HG03097 (cell line): ENCODE data around the gene BCCIP.

Source experiments
- ATAC-seq: cut with Tn5 transposase; IDR thresholded peaks from one replicate; pipeline ENCODE4 v1.9.1; 2021; ENCODE audit not compliant: unreplicated experiment, low FRiP score

Gene BCCIP

DNA sequence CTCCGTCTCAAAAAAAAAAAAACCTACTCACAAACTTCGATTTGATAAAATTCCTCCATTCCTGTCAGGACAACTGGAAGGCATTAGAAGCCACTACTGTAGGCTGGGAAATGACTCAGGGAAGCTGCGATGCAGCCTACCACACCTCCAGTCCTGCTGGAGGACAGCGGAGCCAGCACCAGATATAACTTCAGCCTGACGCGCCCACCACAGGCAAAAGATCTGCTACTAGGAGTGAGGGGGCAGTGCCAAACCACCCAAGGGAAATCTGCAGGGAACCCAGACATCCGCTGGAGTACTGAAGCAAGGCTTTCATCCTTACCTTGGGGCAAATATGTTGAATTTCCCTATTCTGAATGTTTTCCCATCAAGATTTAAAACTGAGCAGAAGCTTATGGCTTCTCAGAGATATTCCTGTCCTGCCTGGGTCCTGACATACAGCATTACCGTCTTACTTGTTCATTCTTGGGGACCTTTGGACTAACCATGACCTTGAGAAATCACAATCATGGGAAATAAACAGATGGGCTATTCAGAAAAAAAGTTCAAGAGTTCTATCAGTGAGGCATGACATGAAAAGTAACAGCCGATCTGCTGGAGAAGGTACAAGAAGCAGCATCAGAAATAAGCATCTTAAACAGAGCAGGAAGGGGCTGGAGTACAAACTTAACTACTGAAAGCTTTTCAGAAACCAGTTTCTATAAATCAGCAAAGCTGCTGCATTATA, 20.4 kb downstream of the BCCIP start:
- ATAC-seq: no peak

DNA sequence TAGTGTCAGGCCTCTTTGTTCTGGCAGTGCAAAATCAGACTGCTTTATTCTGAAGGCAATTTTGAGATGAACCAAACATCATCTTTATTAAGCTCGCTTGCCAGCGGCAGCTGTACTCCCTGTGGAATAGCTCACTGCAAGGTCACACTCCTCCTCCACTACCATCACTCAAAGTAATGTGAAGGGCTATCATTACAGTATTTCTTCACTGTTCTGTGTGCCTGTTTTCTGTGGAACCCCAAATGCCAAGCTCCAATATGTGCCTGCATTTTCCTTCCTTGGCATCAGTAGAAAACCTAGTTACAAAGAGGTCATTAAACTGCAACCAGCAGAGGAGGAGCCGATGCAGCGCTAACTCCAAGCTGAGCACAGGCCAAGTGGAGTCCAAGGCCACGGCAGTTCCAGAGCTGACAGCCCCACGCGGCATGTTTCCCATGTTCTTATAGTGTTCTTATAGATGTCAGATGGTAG, 21.4 kb downstream of the BCCIP start:
- ATAC-seq: no peak

DNA sequence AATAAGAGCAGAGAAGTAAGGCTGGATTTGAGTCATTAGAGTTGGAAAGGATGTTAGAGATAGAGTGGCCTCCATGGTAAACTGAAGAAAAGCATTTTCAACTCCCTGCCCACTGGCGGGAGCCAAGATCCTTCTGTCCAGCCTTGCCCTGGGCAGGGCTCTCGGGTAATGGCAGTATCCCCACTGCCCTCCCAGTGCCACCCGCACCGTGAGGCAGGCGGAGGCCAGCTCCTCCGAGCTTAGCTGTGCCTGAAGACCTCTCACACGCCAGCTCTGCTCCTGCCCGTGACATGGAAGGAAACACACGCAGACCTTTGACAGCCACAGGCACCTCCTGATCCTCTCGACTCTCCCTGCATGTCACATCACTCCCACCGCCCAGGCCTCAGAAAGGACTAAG, 22.3 kb downstream of the BCCIP start:
- ATAC-seq: no peak

DNA sequence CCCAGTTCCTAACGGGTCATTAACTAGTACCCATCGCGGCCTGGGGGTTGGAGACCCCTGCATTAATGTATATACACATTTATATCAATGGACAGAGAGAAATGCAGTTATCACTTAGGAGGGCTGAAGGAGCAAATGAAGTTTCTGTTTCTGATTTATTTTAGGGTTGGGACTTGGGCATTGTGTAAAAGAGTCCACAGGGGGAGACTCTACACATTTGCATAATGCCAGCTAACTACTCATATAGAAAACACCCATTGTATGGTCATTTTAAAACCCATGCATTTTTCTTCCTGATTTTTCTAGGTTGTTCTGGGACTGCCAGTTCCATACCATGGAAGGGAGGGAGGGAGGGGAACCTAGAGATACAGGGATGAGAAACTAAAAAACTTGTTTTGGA, 23.5 kb downstream of the BCCIP start:
- no peak for ATAC-seq

DNA sequence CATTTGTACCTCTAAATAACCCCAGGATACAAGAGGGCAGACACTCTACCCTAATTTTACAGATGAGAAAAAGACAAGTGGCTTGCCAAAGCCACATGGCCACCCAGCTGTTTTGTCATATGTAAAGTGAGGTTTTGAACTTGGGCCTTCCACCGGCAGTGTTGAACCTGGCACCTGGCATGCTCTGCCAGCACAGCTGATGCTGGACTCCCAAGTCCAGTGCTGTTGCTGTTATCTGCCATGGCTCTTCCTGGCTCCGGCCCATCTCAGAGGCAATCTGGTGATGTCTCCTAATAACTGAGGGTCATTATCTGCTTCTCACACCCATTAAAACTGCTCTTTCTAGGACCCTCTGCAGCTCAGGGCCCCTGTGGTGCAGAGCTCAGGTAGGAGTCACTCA, 25.0 kb downstream of the BCCIP start:
- no peak for ATAC-seq

DNA sequence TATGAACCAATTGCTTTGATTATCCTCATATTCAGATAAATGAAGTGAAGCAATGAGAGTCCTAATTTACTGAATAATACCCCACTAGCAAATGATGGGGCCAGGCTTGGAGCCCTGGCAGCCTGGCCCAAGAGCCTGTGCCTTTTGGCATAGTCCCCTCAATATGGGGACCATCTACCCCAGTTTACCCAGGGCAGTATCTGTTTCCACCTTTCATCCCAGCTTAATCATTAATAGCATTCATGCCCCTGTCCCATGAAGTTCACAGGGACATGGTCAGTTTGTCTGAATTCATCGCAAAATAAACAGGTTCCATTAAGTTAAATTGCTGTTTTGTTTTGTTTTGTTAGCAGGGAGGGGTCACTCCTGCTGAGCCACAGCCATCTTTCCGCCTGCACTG, 25.5 kb downstream of the BCCIP start:
- no peak for ATAC-seq

DNA sequence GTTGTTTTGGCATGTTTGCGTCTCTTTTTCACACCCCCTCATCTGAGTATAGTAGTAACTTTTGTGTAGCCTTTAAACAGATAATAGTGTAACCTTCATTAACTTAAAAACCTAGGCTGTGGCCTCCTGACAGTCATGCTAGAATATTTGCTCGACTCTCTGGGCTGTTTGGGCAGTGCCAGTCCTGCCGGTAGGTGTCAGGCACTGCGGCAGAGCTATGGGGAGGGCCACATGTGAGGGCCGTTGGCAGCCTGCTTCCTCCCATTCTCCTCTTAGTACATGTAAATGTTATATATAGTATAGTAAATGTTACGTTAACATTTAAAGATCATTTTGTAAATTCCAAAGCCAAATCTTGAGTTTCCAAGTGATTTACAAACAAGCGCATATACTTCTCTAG, 26.1 kb downstream of the BCCIP start:
- no peak for ATAC-seq

DNA sequence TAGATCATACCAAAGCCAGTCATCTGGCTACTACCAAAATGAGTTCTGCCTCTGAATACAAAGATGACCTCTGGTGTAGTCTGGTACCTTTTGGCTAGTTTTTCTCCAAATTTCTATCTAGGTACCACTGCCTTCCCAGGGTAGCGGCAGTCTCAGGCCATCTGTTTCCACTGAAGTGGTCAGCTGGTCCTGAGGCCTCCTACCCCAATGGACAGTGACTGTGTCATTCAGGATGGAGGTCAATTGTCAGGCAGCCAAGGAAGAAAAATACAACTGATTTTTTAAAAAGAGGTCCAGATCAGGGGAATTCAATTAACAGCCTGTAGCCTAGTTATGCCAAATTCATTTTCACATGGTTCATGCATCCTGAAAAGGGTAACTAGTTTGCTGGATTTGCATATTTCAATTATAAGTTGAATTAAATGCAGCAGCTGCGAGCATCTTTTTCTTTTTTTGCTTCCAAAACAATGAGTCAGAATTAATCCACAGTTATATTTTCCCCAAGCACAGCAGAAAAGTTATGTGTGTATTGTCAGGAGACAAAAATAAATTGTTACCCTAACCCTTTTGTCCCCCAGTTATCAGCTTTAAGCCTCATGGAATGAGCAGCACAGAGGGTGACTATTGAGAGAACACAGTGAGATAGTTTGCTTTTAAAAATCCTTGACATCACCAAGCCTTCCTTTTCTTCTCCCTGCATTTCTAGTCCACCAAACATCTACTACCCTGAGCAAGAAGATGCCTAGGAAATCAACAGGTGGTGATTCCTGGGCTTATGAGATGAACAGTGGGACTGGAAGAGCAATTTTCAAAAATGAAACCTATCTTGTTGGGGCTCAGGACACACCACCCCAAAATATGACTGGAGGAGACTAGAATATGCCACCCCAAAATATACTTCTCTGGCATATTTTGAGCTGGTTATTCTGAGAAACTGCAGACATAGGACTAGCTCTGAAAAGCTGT, 27.7 kb downstream of the BCCIP start:
- no peak for ATAC-seq

DNA sequence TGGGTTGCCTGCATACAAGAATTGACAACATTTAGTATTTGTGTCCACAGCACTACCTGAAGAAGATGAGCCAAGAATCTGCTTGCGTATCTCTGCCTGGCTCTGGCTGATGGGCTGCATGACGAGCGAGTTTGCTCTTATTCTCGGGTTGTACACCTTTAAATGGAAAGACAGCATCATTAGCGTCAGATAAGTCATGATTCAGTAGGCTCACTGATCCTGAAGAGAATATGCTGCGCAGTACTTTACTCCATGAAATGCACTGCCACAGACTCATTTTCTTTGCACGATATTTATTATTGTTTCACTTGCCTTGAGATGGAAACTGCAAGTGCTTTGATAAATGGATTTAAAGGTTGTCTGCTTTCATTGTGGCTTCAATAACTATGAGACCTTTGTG, 29.1 kb downstream of the BCCIP start:
- ATAC-seq: no peak

DNA sequence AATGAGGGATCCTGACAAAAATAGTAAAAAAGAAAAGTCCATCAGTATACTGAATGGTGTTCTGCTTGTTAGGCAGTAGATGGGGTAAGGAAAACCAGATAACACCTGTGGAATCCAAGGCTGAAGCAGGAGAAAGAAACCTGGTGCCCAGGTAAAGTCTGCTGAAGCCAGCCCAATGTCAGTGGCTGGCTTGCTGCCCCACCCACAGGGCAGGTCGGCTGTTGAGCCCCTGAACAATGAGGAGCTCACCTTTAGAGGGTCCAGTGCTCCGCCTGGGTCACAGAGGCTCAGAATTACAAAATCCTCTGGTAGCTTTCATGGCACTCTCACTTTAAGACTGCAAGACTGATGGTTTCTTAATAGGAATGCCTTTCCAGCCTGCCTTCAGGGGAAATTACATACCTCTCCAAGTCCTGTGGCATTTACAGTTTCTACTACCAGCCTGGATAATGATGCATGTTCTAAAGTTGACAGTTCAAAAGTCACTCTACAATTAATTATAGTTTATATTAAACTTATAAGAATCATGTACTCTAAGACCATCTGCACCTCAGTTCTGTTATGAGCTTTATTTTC, 33.9 kb downstream of the BCCIP start:
- ATAC-seq: no peak

DNA sequence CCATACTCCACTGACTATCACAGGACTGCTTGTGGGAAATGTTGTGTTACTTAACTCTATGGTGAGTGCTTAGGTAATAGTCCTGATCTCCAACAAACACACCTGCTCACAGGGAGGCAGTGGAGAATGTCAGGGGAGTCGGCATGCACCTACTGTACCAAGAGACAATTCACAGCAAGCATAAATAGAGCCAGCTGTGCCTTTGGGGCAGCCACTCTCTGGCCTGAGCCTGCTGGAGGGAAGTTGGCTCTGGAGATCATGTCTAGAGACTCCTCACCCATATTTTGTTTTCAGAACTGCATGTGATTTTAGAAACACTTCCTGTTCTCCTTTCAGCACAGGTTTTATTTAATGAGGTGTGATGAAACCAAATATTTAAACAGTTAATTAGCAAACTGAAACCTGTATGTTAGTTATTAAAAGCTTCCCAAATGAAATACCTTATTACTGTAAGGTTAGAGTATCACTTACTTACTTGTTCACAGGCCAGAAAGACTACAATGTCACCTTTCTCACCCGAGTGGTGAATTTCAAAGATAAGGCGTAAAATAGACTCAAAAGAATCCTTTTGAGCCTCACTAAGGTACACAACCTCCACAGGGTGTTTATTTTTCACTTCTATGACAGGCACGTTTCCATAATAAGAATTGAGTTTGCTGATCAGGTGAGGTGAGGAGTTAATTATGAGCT, 35.9 kb downstream of the BCCIP start:
- ATAC-seq: no peak

DNA sequence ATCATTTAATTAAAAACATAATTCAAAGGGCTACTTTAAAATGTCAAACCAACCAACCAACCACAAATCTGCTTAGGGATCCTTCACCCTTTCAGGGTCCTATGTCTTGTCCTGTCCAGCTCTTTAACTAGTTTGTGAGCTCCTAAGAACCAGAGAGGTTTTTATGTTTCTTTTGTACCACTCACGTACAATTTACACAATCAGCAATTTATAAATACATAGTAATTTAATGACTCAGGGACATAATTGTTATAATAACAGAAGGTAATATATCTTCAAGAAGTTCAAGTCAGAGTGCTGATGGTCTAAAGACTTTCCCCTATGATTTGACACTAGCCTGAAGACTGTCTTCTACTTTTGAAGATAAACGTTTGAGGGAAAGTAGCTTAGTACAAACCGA, 41.8 kb downstream of the BCCIP start:
- ATAC-seq: no peak

DNA sequence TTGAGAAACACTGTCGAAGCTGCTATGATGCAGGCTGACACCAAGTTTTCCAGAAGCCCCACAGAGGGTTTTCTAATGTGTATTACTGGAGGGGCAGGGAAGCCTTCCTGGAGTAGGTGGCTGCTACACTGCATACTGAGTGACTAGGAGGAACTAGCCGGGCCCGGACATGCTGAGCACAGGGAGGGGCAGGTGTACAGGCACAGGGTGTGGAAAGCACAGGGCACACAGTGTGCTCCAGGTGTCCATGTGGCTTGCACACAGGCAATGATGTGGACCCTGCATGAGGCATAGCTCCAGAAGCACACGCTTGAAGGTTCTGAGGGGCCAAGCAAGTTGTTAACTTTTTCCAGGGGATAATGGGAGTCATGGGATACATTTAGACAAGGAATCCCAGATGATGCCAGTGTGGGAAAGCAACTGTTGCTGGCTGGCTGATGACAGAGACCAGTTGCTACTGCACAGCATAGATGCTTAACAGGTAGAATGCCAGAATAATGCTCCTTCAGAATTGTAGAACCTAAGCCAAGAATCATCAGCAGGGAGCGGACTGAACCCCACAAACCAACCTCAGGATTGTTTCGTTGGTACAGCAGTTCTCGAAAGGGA, 43.2 kb downstream of the BCCIP start:
- no peak for ATAC-seq

DNA sequence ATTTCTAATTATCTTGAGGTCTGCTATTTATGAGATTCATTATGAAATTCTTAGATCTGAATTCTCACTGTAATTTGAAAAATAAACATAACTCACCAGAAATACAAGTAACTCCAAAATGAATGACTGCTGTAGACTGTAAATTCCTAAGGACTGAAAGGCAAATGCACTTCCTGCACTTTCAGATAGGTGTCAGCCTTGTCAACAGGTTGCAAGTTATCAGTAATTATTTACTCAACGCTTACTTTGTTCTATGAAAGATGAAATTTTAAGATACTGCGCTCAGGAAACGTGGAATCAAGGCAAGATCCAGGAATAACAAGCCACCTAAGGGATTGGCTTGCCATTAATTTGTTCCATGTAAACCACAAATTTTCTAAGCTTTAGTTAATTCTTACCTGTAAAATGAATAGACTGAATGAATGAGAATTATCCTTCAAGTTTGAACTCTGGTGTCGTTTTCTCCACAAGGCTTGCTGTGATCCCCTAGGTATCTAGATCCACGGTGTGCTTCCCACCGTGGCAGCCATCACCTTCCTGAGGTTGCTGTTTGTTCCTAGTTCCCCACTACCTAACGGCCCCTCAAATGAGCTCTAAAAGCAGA, 45.1 kb downstream of the BCCIP start:
- ATAC-seq: no peak

DNA sequence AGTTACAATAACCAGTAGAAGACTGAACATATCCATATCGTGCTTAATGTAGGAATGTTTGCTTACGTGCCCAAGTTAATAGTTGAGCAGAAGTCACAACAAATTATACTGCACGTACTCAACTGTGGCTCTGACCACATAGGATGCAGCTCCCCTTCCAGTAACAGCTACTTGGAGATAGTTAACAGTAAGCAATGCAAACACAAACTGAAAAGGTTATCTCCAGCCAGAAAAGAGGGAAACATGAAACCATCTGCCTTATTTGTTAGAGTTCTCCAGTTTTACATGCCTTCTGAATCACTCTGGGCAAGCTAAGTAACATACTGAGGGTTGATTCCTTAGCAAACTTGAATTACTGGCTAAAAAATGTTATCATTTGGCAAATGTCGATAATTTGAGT, 48.0 kb downstream of the BCCIP start:
- no peak for ATAC-seq

DNA sequence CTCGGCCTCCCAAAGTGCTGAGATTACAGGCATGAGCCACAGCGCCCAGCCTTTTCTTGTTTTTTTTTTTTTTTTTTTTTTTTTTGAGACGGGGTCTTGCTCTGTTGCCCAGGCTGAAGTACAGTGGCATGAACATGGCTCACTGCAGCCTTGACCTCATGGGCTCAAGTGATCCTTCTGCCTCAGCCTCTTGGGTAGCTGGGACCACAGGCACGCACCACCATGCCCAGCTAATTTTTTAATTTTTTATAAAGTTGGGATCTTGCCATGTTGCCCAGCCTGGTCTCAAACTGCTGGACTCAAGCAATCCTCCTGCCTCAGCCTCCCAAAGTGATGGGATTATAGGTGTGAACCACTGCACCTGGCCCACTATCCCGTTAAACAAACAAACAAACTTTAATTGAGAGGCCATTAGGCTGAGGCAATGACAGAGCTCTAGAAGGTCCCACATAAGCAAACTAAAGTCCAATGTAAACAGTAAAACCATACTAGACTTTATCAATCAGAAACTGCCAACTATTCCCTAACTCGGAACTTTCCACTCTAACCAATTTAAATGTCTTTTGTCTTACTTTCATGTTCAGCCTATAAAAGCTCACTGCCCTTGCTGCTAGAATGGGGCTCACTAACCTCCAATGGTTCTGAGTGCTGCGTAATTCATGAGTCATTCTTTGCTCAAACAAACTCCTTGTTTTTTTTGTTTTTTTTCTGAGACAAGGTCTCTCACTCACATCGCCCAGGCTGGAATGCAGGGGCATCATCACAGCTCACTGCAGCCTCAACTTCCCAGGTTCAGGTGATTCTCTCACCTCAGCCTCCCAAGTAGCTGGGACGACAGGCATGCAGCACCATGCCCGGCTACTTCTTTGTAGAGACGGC, 55.9 kb downstream of the BCCIP start:
- no peak for ATAC-seq

DNA sequence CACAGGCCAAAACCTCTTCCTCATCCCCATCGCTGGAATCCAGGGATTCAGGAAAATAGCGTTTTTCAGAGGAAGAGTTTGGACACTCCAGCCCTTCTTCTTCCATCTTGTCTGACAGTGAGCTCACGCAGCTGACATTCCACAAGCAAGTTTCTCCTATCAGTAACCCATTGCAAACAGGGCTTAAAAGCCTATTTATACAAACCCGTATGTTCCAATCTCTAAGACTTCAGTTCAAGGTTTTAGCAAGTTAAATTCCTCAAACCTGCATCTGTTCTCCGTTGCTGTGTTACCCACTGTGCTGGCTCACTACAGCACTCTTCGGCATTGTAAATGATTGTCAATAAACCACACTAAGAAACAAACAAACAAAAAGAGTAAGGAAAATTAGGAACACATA, 57.4 kb downstream of the BCCIP start:
- no peak for ATAC-seq

DNA sequence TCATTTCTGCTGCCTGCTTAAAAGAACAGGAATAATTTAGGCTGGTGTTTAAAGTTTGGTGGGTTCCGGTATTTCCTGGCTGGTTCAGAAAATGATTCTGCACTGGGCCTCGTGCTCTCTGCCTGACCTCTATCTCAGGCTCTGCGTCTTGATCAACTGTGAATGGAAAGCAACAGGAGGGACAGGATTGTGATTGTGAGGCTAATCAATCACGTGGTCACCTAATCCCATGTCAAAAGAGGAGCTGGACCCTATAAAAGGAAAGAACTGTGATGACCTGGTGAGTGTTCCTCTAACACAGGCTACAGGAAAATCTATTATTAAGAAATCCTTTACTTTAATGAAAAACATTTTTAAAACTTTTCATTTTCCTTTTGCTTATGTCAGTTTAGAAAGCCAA, 57.8 kb downstream of the BCCIP start, which contains the start of gene DHX32:
TSS of gene DHX32 (minus strand) at position 101 of the 400 bp plus-strand sequence. CDS start 468 bp downstream, outside the sequence.
- no peak for ATAC-seq

DNA sequence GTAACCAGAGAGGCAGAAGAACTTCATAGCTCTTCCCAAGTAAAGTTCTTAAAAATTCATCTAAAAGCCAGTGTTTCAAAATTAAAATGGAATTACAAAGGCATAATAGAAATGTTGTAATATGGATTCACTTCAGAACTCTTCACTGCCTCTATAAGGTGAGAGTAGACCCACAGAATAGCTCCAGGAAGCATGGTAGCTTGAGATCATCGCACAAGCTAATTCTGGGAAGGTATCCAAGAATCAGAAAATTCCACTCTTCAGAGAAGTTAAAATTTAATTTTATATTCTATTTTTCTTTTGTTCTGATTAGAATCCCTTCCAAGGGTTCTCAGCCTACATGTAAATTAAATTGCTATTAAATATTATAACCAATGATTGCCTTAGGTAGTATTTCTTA, 59.2 kb downstream of the BCCIP start:
- no peak for ATAC-seq
